NCI-H748 (cell line): Measurements from ENCODE around the gene FBXL17.

Source experiments
- DNase-seq: peaks from one replicate; lab custom pipeline; 2025; ENCODE audit not compliant: unreplicated experiment; lab: John Stamatoyannopoulos, UW

FBXL17 gene

DNA sequence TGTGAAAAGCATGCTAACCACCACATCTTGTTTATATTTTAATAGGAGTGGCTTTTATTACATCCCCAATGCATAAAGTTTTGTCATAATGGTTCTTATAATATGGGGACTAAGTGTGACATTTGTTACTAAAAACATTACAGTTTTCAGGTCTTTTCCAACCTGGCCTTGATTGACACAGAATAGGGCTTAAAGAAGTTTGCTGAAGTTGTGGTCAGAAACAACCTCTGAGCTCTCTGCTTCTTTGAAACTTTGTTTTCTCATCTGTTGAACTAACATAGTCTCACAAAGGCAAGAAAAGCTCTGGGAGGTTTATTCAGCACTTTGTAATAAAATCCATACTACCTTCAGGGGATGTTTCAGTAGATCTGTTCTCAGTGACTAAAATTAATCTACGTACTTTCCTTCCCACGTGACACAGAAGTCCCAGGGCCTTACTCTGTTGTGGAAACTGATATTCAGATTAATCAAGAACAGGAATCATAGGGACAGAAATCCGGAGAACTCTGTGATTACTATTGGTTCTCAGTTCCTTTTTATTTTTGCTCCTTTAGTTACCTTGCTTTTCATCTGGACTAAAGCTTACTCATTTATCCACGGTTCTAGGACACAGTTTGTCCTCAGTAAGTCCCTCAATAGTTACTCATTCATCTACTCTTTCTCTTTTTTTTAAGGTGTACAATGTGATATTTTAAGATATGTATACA, 422.2 kb downstream of the FBXL17 start:
- no peak for DNase-seq

DNA sequence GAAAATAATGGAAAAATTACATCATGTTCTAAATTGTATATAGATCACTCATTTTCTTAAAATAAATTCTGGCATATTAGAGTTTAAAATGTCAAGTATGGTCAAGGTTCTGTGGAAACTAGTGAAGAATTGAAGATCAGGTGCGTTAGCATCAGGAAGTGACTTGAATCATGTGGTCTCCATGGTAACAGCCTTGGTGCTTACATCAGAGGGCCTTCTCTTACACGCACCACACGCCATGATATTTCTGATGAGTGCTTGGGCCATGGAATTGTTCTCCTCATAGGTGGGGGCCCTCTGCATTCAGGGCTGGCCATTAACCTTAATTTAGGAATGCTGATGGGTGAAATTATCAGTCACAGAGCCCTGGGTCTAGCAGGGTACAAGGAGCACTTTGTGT, 423.0 kb downstream of the FBXL17 start:
- DNase-seq = peak; percentile 66

DNA sequence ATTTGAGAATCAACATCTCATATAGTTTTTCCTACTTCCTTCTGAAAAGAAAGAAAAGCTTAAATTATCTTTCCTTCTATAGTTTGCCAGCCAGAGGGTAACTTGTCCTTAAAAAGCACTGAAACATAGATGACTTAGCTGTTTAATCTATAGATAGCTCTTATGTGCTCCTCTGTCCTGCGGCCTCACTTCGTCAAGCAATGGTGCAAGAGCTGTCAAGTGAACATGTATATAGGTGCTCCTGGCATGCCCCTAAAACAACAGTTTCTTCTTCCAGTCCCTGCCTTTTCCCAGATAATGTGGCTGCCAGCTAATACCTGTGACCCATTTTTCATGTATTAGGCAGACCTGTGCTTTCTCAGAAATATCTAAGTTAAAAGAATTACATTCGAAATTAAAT, 423.5 kb downstream of the FBXL17 start:
- no peak for DNase-seq

DNA sequence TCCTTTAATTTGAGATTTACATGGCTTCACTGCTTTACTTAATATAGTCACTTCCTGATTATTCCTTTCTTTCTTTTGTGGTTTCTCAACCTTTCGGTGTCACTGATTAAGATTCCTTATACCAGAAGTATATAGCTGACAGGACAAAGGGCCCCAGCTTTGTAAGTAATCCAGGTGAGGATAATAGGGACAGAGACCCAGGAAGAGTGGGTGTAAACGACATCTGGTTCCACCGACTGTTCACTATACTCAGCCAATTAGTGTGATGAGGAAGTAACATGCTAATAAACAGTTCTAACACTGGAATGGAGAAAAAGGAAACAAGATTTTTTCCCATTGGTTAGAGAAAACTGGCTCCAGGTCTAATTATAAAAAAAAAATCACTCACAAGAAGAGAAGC, 424.8 kb downstream of the FBXL17 start:
- DNase-seq = peak; percentile 12

DNA sequence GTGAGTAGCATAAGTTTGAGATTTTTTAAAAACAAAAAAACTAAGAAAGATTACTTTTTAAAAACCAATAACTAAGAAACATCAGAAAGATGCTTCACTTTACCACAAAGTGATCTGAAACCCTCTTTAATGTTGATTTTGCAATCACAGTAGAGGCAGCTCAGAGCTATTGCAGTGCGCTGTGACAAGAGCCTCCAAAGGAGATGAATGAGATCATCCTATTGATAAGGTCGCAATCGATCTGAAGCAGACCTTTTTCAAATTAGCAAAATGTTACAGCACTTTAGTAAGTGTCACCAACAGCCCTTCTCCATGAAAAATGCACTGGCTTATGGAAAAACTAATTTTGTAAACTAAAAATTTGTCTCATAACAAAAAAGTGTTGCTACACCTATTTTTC, 426.6 kb downstream of the FBXL17 start:
- DNase-seq = no peak

DNA sequence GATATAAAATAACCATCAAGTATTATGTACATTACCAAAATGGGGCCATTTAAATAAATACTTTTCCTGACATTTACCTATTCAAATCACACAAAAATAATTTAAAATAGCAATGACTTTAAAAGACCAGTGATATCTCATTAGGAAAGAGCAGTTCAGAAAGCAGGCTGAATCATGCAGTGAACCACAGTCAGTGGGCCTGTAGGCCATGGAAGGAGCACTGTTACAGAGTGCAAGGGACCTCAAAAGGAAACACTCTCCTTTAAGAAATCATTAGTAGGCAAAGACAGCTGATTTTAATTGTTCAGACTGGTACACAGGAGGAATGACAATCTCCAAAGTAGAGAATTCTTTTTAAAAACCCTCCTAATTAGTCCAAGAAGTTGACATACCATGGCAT, 427.6 kb downstream of the FBXL17 start:
- DNase-seq = no peak

DNA sequence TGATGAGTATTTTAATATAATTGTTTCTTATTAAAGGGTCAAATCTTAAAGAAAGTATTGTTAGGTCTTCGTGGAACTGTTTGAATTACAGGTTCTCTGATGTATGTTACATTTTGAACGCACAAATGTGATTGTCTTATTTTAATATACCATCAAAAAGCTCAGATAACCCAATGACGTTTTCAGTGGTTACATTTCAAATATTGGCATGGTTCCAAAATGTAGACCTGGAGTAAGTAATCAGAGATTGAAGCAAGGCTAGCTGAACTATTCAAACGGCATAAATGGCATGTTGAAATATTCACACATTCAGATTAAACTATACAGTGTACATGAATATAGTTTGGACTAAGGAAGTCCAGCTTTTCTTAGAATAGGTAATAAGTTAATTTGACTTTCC, 429.4 kb downstream of the FBXL17 start:
- peak; percentile 38 for DNase-seq

DNA sequence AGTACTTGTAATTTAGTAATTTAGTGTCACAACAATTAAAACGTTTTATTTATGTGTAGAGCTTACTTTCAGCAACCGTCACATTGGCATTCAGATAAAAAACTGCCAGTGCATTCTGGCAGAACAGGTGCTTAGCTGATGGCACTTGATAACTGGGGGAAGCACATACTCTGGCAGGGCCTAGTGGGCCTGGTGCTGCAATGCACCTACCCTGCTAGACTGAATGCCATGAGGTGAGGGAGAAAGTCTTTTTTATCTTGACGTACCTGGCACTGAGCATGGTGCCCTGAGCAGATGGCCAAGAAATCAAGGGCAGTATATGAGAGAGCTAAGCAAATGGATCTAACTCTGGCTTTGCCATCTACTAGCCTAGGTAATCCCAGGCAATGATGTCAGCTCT, 430.6 kb downstream of the FBXL17 start:
- DNase-seq = no peak

DNA sequence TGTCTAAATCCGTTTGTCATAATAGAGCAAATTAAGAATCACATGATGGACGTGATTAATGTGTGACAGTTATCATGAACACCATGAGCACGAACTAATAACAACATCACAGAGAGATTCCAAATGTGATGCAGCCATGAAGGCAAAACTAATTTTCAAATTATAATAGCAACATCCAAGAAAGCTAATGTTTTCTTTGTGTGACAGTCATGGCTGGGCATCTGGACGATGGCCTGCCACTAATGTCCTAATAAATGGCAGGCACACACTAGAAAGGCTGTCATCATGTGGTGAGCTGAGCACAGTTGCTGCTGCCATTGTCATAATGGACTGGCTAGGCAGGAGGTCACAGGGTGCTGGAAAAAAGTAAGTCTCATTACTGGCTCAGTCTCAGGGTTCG, 431.1 kb downstream of the FBXL17 start:
- DNase-seq = no peak

DNA sequence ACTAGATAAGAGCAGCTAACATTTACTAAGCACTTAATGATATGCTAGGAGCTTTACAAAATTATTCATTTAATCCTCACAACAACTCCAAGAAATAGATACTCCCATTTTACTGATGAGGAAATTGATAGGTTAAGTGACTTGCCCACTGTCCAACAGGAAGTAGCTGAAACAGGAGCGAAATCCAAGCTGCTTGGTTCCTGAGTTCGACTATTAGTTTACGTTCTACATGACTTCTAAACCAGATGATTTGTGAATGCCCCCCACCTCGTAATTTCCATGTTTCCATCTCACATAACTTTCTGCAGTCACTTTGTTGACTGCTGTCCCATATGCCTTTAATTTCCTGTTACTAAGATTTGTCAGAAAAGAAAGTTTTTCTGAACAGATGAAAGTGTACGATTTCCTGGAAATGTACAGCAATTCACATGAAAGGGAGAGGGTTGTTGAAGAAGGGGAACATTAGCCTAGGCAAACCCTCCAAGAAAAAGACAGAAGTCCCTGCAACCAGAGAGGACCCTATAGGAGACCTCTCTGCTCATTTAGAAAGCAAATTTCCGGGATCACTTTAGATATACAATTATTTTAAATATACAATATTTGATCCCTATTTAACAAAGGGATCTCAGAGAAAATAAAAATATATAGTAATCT, 432.1 kb downstream of the FBXL17 start:
- no peak for DNase-seq

DNA sequence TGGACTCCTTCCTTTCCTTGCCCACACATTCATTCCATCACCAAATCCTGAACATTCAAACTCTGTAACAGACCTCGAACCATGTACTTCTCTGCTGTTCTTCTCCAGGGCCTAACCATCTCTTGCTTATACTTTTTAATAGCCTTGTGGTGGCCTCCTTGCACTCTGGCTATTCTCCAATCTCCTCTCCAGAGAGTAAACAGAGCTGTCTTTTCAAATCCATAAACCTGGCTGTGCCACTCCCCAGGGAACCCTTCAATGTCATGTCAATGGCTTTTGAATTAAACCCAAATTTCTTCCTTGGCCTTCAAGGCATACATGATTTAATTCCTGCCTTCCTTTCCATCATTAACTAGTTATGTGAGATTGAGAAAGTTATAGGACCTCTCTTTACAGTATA, 433.5 kb downstream of the FBXL17 start:
- peak; percentile 34 for DNase-seq

DNA sequence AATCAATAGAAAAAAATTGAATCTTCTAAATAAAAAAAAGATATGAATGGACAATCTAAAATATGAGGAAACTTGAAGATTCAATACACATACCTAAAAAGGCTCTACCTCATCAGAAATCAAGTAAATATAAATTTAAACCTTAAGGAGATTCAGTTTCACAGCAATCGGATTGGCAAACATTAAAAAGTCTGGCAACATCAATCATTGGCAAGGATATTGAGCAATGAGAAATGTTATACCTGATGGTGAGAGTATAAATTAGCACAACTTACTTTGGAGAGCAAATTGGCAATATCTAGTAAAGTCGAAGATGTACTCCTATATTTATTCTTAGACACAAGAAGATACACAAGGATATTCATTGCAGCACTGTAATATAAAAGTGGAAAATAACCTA, 436.8 kb downstream of the FBXL17 start:
- no peak for DNase-seq

DNA sequence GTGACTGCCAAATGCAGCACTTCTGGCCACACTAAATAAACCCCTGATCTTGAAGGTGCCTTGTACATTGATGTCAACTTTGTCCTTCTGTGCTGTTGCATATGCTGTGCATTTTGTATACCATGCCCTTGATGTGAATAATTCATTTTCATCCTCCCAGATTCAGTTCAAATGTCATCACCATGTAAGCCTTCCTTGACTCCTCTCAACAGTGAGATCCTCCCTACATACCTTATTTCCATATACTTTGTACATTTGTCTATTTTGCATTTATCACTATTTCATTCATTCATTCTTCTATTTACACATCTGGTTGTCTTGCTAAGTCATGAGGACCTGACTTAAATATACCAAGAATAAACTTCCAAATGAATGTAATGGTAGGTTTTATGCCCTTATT, 438.0 kb downstream of the FBXL17 start:
- no peak for DNase-seq

DNA sequence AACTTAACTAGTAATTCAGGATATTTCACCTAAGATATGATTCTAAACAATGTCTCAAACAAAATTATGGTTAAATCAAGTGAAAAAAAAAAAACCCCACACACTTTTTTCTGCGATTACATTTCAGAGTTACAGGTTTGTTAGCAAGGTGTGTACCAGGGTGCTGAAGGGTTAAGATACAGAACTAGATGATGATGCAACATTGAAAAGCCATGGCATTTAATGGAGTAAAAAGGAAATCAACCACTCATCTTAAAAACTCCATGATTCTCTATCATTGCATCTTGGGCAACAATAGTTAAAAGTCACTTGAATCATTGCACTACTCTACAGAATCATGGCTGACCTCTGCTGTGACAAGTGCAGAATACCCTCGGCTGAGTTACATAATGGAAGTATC, 440.9 kb downstream of the FBXL17 start:
- no peak for DNase-seq

DNA sequence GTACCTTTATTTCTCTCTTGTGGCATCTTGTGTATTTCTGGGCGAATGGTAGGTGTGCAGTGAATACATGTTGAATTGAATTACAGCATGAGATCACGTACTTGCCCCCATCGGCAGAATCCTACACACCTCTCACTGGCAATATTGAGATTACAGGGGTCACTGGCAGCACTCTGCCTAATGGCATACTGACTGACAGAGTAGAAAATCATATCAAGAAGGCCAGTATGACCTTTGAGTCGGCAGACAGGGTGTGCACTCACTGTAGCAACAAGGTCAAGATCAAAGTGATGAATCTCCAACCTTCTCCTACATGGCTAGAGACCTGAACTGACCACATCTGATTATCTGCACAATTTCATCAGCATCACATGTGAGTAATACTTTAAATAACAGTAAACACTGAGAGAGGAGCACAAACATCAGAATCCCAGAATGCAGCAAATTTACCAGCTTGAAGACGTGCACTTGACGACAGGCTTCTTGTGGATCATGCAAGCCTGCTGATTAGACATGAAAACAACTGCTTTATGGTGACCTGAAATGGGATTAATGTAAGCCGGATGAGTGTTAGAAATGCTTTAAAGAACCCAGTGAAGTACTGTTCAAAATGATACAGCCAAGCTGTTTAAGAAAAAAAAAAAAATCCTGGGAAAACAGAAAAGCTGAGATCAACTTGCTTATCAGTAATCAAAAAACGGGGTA, 444.1 kb downstream of the FBXL17 start:
- DNase-seq = no peak

DNA sequence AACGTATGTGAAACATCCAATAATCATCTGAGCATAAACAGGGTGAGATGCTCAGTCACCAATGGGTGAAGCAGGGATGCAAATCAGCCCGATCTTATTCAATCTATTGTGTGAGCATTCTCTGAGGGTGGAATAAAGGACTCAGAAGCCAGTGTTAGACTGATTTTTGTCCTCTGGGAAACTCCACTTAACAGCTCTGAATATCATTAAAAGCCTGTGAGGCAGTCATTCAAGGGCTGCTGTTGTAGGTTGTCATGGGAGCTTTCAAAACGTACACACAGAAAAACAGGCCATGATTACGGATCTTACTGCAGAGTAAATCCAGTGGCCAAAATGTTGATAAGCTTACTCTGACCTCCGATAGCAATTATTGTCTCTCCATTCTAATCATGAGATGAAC, 444.7 kb downstream of the FBXL17 start:
- peak; percentile 82 for DNase-seq

DNA sequence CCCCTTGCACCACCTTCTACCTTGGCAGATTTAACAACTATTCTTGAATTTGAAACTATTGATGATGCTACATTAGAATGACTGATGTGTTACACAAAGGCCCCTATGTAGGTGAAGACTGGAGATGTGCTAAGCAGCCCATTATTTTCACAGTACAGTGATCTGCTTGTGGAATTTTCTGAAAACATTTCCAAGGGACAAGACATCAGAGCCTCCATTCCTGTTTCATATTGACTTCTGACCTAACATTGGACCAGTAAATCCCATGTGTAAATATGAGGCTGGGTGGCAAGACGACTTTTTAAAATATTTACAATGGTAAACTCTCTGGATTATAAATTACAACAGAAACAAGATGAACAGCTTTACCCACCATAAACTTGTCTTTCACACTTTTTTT, 445.4 kb downstream of the FBXL17 start:
- no peak for DNase-seq

DNA sequence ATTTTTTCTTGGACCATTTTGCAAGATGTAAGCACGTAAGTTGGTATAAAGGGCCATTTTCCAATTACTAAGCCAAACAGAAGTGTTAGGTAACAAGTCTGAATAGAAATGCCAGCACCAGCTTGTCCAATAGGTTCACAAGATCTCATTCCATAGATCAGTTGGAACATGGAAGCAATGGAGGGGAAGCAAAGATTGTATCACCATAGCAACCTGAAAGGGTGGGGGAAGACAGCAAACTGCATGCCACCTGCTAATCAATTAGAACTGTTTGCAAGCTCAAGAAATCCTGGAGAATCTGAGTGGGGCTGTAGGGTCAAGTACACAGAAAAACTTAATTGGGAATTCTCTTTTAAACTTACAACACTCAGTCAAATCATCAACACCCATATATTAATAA, 446.3 kb downstream of the FBXL17 start:
- DNase-seq = peak; percentile 41

DNA sequence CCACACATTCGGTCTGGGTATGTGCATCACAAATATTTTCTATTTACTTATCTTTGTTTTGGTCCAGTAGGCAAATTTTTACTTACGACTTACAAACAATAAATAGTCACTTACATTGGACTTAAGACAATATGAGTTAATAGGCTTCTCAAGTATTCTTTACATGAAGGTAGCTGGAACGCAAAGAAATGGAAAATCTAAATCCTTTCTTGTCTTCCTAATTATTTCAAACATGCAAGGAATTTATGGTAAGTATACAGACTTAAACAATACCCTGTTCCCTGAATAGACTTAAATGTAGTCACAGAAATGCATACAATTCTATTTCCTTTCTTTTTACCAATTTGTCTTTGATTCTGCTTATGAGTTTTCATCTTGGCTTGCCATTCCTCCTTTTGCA, 448.6 kb downstream of the FBXL17 start:
- DNase-seq = no peak

DNA sequence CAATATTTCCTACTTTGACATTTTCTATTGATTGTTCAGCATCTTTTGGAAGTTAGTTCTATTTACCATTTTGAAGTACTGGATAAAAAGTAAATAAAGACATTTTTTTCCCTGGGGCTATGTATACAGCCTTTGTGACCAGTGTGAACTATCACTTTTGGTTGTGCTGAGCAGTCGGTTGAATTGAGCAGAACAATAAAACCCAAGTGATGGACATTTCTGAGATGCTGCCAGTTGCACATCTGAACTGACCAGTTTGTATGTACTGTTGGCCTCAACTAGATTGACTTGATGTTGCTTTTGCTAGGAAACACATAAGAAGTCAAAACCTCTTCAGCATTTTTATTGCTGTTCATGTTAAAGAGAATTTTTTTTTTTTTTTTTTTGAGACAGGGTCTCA, 451.0 kb downstream of the FBXL17 start:
- DNase-seq = no peak

DNA sequence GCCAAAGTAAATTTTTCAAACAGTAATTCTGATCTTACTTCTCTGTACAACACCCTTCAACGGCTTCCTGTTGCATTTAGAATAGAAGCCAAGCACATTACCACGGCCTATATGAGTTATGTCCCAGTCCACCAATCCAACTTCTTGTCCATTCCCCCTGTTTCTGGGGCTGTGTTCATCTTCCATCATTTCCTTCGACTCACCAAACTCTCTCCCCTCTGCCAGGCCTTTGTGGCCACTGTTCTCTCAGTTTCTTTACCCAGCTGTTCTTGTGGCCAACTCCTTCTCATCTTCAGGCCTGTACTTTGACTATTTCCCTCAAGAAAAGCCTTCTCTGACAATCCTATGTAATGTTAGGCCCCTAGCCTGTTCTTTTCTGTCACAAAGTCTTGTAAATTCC, 451.8 kb downstream of the FBXL17 start:
- no peak for DNase-seq

DNA sequence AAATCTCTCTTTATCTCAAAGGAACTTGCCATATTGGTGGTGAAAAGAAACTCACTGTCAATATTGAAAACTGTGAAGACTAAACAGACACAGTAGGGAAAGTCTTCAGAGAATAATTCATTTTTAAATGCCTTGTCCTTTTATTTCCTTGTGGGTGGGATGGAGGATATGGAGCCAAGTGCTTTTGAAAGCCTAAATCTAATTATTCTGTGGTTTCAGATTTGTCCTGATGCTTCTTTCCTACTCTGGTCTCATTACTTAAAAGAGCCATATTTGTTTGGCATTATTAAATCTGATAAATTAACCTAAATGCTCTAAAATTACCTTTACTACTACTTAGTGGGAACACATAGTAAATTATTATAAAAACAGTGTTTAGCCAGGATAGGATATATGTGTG, 452.8 kb downstream of the FBXL17 start:
- no peak for DNase-seq
